Osteoblast (primary cell): ENCODE measurements around the gene RBM28. TPM values are rescaled to one million over a fixed set of nuclear protein-coding genes. Genes with fewer than 3 reads are reported as not detected.

ENCODE experiments used
- DNase-seq: peaks from one replicate; pipeline ENCODE4 v3.0.0; 2011; ENCODE audit warnings: low spot score, mixed read lengths; ENCODE audit not compliant: insufficient read length; ENCODE audit errors: missing footprints
- H2AFZ ChIP-seq: 2 replicates; pipeline ENCODE4 v1.6.0; 2011; ENCODE audit warnings: mild to moderate bottlenecking, low read length
- H3K27ac ChIP-seq: 2 replicates; pipeline ENCODE4 v1.5.1; 2011; ENCODE audit warnings: mild to moderate bottlenecking, low read depth, low read length, moderate library complexity
- H3K27me3 ChIP-seq: 2 replicates; pipeline ENCODE4 v1.6.0; 2012; ENCODE audit warnings: mild to moderate bottlenecking, control low read depth, inconsistent platforms, low read length, moderate library complexity; ENCODE audit not compliant: insufficient read depth
- H3K36me3 ChIP-seq: 2 replicates; pipeline ENCODE4 v1.5.1; 2011; ENCODE audit warnings: mild to moderate bottlenecking, low read length, control low read depth, moderate library complexity; ENCODE audit not compliant: insufficient read depth
- H3K4me1 ChIP-seq: 2 replicates; pipeline ENCODE4 v1.5.1; 2011; ENCODE audit warnings: mild to moderate bottlenecking, low read length, control low read depth, moderate library complexity; ENCODE audit not compliant: insufficient read depth
- H3K4me2 ChIP-seq: 2 replicates; pipeline ENCODE4 v1.6.0; 2011; ENCODE audit warnings: mild to moderate bottlenecking, low read length; ENCODE audit not compliant: insufficient read depth
- H3K4me3 ChIP-seq: fragments of 200-600 bp; sonication (generic); 3 replicates; pipeline ENCODE4 v1.5.1; 2012; ENCODE audit warnings: mild to moderate bottlenecking, low read length, inconsistent platforms; ENCODE audit not compliant: insufficient read depth
- H3K79me2 ChIP-seq: 2 replicates; pipeline ENCODE4 v1.6.0; 2012; ENCODE audit warnings: mild to moderate bottlenecking, low read length, control low read depth, inconsistent platforms; ENCODE audit not compliant: insufficient read depth
- H3K9me3 ChIP-seq: 2 replicates; pipeline ENCODE4 v1.5.1; 2011; ENCODE audit warnings: low read depth, low read length, control low read depth
- H4K20me1 ChIP-seq: 2 replicates; pipeline ENCODE4 v1.6.0; 2012; ENCODE audit warnings: mild to moderate bottlenecking, low read length, control low read depth; ENCODE audit not compliant: insufficient read depth
- CTCF ChIP-seq: IDR thresholded peaks from 2 replicates; pipeline ENCODE4 v1.5.1; 2011; ENCODE audit warnings: mild to moderate bottlenecking, low read depth, low read length, moderate library complexity; ENCODE audit errors: extremely low read depth
- total RNA-seq: library from RNA; depleted of rRNA; stranded (reverse); fragments of >200 nt; gene quantifications from 2 replicates; pipeline ENCODE4 v1.2.3, GENCODE V29; 2012

The RBM28 gene
- total RNA-seq, 1 donor: 16.6 TPM

GRCh38 chr7:128323040-128323439 is 20.7 kb downstream of the RBM28 start:
- Histone ChIP-seq H3K79me2 (no peaks in the 10 kb centered on the region), H3K4me1 (peaks cover 34% of the 10 kb centered on the region), H3K27me3 (no peaks in the 10 kb centered on the region), H4K20me1 (no peaks in the 10 kb centered on the region), H3K4me3 (no peak overlapping the region), H3K27ac (peak overlapping the region; percentile 89), H3K36me3 (peaks cover 56% of the 10 kb centered on the region), H2AFZ (no peak overlapping the region), H3K4me2 (peak overlapping the region; percentile 27), H3K9me3 (no peaks in the 10 kb centered on the region)
- no peak for TF ChIP-seq CTCF
- no peak for DNase-seq

GRCh38 chr7:128322040-128322643 is 21.6 kb downstream of the RBM28 start:
- no peaks in the 10 kb centered on the region for H3K27me3 ChIP-seq
- H3K4me1 ChIP-seq: peaks cover 34% of the 10 kb centered on the region
- peak overlapping the region; percentile 89 for H3K27ac ChIP-seq
- TF ChIP-seq CTCF: peak; percentile 61
- no peak overlapping the region for H2AFZ ChIP-seq
- H3K79me2 ChIP-seq: no peaks in the 10 kb centered on the region
- H3K4me2 ChIP-seq: no peak overlapping the region
- peak; percentile 73 for DNase-seq
- H3K36me3 ChIP-seq: peaks cover 60% of the 10 kb centered on the region
- no peak overlapping the region for H3K4me3 ChIP-seq
- H4K20me1 ChIP-seq: no peaks in the 10 kb centered on the region
- no peaks in the 10 kb centered on the region for H3K9me3 ChIP-seq

- Histone ChIP-seq H3K36me3 (peaks cover 57% of the 10 kb centered on the region), H3K4me3 (no peak overlapping the region), H2AFZ (no peak overlapping the region), H4K20me1 (no peaks in the 10 kb centered on the region), H3K4me2 (no peak overlapping the region), H3K27me3 (no peaks in the 10 kb centered on the region), H3K27ac (no peak overlapping the region), H3K79me2 (no peaks in the 10 kb centered on the region), H3K4me1 (peaks cover 34% of the 10 kb centered on the region), H3K9me3 (no peaks in the 10 kb centered on the region)
- no peak for DNase-seq
- no peak for TF ChIP-seq CTCF
Observed at GRCh38 chr7:128321044-128321422, 22.7 kb downstream of the RBM28 start.

- Histone ChIP-seq H4K20me1 (no peaks in the 10 kb centered on the region), H3K4me3 (no peak overlapping the region), H3K36me3 (peaks cover 60% of the 10 kb centered on the region), H3K4me1 (peaks cover 26% of the 10 kb centered on the region), H3K9me3 (no peaks in the 10 kb centered on the region), H3K27me3 (no peaks in the 10 kb centered on the region), H3K4me2 (no peak overlapping the region), H3K79me2 (no peaks in the 10 kb centered on the region), H2AFZ (no peak overlapping the region), H3K27ac (no peak overlapping the region)
- DNase-seq: no peak
- no peak for TF ChIP-seq CTCF
Observed at GRCh38 chr7:128318691-128319090, 25.0 kb downstream of the RBM28 start.
